Stimulated activated CD8-positive, alpha-beta memory T cell treated with anti-CD3 and anti-CD28 coated beads, Interleukin-12 subunit alpha, Interleukin-12 subunit beta, amount 100 ng/mL, for 24 hours (primary cell): ENCODE measurements around the gene GPRC6A.

ENCODE experiments used
- DNase-seq: peaks from one replicate; pipeline ENCODE4 v3.0.0-alpha.2; 2020; ENCODE audit errors: extremely low read depth

Gene GPRC6A

DNA sequence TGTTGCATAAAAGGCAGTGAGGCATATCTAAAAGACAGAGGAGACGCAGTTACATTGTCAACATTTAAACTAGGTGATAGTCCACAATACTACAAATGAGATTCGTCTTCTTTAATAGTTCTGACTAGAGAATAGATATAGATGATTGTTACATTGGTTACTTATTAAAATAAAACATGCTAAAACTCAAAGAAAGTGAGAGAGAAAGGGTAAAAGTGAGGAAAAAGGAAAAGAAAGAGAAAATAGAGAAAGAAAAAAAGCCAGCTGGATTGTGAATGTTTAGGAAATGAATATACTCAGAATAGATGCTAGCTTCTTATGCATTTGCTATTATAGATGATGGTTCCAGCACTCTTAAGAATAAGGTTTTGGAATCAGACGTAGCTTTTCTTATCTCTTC lies 35.7 kb downstream of the GPRC6A start:
- no peak for DNase-seq

DNA sequence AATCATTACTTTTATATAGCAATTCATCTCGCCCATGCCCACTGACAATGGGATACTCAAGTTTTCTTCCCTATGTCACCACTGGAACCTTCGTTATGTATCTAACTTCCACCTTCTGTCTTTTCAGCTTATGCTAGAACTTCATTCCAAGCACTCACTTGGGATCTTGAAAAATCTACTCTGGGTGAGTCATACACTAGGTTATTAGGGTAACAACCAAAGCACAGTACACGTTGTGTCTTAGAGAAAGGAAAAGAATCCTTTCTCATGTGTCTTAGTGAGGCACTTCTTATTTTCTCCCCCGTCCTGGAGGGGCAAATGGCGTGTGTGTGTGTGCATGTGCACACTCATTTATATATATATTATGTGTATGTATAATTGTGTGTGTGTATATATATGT lies 45.0 kb downstream of the GPRC6A start:
- no peak for DNase-seq

GRCh38 chr6:116779573-116780164 lies 49.2 kb downstream of the GPRC6A start:
- DNase-seq: no peak

- no peak for DNase-seq
These were observed 55.0 kb downstream of the GPRC6A start for GRCh38 chr6:116773886-116774285.

DNA sequence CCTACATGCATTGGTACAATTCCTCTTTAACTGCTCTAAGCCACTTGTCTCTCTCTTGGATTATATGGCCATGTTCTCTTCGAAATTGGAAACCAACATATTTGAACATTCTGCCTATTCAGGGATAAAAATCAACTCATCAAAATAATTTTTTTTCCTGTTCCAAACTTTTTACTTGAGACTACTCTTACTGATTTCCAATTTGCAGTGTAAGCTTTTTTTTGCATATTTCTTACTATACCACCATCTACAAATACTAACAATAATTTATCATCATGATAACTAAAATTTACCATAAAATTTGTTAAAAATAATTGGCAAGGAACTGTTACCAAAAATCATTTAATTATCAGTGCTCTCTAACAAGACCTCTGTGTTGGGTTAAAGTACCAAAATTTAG lies 56.4 kb downstream of the GPRC6A start:
- DNase-seq: no peak

DNA sequence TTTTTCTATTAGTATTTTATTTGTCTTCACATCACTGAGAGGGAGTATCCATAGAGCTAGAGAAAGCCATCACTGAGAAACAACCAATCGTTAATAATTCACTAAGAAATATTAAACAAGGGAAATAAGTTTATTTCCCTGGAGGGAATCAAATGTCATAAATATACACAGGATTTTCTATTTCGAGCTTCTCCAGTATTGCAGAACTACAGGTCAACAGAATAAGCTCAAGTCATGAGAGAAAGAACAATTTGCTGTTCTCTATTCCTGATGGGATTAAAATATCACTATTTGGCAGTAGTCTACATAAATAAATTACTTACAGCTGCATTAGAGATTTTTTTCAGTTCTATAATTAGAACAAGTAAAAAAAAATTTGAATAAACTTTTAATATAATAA lies 61.2 kb downstream of the GPRC6A start:
- DNase-seq: no peak

- no peak for DNase-seq
These were observed 62.2 kb downstream of the GPRC6A start for GRCh38 chr6:116766506-116767176.

GRCh38 chr6:116764961-116765841 lies 63.7 kb downstream of the GPRC6A start, which contains the start of gene FAM162B:
Gene FAM162B, minus strand, starts transcription at chr6:116765719. Its CDS starts 143 bp downstream, at chr6:116765576.
- DNase-seq: no peak

DNA sequence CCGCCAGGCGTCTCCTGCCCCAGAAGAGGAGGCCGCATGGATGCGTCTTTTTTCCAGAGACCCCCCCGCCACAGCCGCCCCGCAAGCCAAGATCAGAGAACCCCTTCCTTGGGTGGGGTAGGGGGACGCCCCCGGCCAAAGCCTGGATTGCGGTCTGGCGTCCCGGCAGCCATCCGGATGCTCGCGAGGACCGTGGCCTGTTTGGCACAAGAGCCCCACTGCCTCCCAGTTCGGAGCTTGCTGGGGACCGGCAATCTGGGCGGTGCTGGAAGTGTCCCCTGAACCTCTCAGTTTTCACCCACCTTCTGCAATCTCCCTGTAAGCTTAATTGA lies 64.3 kb downstream of the GPRC6A start:
- DNase-seq: no peak

GRCh38 chr6:116763906-116764628 lies 64.8 kb downstream of the GPRC6A start:
- DNase-seq: no peak

DNA sequence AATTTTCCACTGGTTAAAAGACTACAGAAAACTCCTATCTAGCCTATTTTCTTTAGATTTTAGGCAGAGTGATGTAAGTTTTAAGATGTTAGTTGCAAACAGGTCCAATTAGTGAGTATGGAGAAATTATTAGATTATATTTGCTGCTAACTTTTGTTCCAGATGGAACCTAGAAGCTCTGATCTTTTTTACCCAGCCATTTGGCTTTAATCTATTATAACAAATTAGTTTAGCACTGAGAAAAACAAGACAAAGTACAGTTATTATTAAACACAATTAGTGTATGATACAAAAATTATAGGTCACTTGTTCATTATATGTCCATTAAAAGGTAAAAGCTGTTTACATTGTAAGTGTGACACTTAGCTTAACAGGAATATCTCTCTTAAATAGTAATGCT lies 65.8 kb downstream of the GPRC6A start:
- DNase-seq: no peak

- no peak for DNase-seq
These were observed 66.6 kb downstream of the GPRC6A start for GRCh38 chr6:116762235-116762634.

GRCh38 chr6:116761779-116762178 lies 67.1 kb downstream of the GPRC6A start:
- DNase-seq: no peak

GRCh38 chr6:116745176-116745575 lies 83.7 kb downstream of the GPRC6A start:
- DNase-seq: no peak
